ENCODE data around the gene DCTN2.

DNA sequence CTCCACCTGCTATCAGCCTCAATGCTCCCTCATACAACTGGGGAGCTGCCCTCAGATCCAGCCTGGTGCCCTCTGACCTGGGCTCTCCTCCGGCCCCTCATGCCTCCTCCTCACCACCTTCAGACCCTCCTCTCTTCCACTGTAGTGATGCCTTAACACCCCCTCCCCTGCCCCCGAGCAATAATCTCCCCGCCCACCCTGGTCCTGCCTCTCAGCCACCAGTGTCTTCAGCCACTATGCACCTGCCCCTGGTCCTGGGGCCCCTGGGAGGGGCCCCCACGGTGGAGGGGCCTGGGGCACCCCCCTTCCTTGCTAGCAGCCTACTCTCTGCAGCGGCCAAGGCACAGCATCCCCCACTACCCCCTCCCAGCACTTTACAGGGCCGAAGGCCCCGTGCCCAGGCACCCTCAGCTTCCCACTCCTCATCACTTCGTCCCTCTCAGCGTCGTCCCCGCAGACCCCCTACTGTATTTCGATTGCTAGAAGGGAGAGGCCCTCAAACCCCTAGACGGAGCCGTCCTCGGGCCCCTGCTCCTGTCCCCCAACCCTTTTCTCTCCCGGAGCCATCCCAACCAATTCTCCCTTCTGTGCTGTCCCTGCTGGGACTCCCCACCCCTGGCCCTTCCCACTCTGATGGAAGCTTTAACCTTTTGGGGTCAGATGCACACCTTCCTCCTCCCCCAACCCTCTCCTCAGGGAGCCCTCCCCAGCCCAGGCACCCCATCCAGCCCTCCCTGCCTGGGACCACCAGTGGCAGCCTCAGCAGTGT, 21.2 kb downstream of the DCTN2 start:
- TF ChIP-seq, protein P1, sequence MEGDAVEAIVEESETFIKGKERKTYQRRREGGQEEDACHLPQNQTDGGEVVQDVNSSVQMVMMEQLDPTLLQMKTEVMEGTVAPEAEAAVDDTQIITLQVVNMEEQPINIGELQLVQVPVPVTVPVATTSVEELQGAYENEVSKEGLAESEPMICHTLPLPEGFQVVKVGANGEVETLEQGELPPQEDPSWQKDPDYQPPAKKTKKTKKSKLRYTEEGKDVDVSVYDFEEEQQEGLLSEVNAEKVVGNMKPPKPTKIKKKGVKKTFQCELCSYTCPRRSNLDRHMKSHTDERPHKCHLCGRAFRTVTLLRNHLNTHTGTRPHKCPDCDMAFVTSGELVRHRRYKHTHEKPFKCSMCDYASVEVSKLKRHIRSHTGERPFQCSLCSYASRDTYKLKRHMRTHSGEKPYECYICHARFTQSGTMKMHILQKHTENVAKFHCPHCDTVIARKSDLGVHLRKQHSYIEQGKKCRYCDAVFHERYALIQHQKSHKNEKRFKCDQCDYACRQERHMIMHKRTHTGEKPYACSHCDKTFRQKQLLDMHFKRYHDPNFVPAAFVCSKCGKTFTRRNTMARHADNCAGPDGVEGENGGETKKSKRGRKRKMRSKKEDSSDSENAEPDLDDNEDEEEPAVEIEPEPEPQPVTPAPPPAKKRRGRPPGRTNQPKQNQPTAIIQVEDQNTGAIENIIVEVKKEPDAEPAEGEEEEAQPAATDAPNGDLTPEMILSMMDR (IDR thresholded peaks at IDR 0.05) = no peak
- TF ChIP-seq POLR2A (IDR thresholded peaks at IDR 0.05) = no peak

Data from heart left ventricle (tissue), 13 donors.